Activated naive CD8-positive, alpha-beta T cell (primary cell): ENCODE data around the gene KCND2.
"Not testable (repeated sequence)": the region's sequence is repeated elsewhere in the genome, so short reads cannot be mapped to it uniquely, and the experiment has no call there.

Experiments used
- H3K27ac Mint-ChIP-seq: one replicate; pipeline ENCODE4 v1.8.0; 2021; ENCODE audit warnings: mixed read lengths
- H3K27me3 Mint-ChIP-seq: one replicate; pipeline ENCODE4 v1.8.0; 2021; ENCODE audit warnings: mixed read lengths
- H3K36me3 Mint-ChIP-seq: one replicate; pipeline ENCODE4 v1.8.0; 2021; ENCODE audit warnings: mixed read lengths
- H3K4me1 Mint-ChIP-seq: one replicate; pipeline ENCODE4 v1.8.0; 2021; ENCODE audit warnings: low read depth, mixed read lengths
- H3K4me3 Mint-ChIP-seq: one replicate; pipeline ENCODE4 v1.8.0; 2021; ENCODE audit warnings: mild to moderate bottlenecking, mixed read lengths
- H3K9me3 Mint-ChIP-seq: one replicate; pipeline ENCODE4 v1.8.0; 2021; ENCODE audit warnings: low read depth, mixed read lengths

Gene KCND2

GRCh38 chr7:120677535-120677934 is 404.6 kb downstream of the KCND2 start:
- no peaks in the 10 kb centered on the region for H3K4me1 Mint-ChIP-seq
- no peak overlapping the region for H3K4me3 Mint-ChIP-seq
- H3K27ac Mint-ChIP-seq: no peak overlapping the region
- no peaks in the 10 kb centered on the region for H3K27me3 Mint-ChIP-seq
- H3K36me3 Mint-ChIP-seq: no peaks in the 10 kb centered on the region
- no peaks in the 10 kb centered on the region for H3K9me3 Mint-ChIP-seq

DNA sequence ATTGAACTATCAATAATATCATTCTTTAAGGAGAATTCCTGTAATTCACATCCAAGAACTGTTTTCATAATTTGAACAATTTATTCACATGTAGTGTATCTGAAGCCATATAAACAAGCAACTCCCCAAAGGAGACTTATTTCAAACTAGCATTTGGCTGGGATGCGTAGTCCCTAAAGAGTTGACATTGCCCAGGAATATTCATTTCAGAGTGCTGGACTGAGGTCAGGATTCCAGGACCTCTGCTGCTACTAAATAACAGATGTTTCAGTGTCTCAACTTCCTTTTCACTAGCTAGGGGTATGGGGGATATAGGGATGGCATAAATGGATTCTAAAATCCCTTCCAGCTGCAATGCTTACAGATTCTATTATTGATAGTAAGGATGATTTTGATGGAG is 408.0 kb downstream of the KCND2 start:
- Mint-ChIP-seq H3K36me3 (no peaks in the 10 kb centered on the region), H3K27me3 (no peaks in the 10 kb centered on the region), H3K4me1 (no peaks in the 10 kb centered on the region), H3K4me3 (no peak overlapping the region), H3K27ac (no peak overlapping the region), H3K9me3 (no peaks in the 10 kb centered on the region)

- Mint-ChIP-seq H3K27me3 (no peaks in the 10 kb centered on the region), H3K9me3 (no peaks in the 10 kb centered on the region), H3K4me3 (no peak overlapping the region), H3K36me3 (no peaks in the 10 kb centered on the region), H3K4me1 (no peaks in the 10 kb centered on the region), H3K27ac (no peak overlapping the region)
These were observed 411.5 kb downstream of the KCND2 start for GRCh38 chr7:120684463-120684862.

GRCh38 chr7:120691915-120692314 is 418.9 kb downstream of the KCND2 start:
- H3K9me3 Mint-ChIP-seq: peaks cover 5% of the 10 kb centered on the region
- H3K36me3 Mint-ChIP-seq: no peaks in the 10 kb centered on the region
- H3K4me1 Mint-ChIP-seq: no peaks in the 10 kb centered on the region
- no peak overlapping the region for H3K27ac Mint-ChIP-seq
- no peak overlapping the region for H3K4me3 Mint-ChIP-seq
- no peaks in the 10 kb centered on the region for H3K27me3 Mint-ChIP-seq

DNA sequence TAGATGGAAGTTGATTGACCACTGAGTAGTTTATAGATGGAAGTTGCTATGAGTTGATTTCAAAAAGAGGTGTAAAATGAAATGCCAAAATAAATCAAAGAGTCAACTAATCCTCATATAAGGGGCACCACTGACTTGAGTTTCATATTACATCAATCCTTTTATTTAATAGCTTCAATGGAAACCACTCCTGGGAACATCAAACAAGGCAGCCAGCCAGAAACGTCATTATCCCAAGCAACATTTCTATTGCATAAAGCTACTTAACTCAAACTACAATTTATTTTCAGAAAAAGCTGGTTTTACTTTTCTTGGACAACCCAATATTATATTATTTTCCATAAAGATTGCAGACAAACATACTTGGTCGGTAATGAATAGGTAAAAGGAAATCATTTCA is 422.9 kb downstream of the KCND2 start:
- H3K36me3 Mint-ChIP-seq: no peaks in the 10 kb centered on the region
- H3K4me1 Mint-ChIP-seq: no peaks in the 10 kb centered on the region
- H3K9me3 Mint-ChIP-seq: peaks cover 9% of the 10 kb centered on the region
- H3K27me3 Mint-ChIP-seq: peaks cover 2% of the 10 kb centered on the region
- H3K27ac Mint-ChIP-seq: no peak overlapping the region
- no peak overlapping the region for H3K4me3 Mint-ChIP-seq

DNA sequence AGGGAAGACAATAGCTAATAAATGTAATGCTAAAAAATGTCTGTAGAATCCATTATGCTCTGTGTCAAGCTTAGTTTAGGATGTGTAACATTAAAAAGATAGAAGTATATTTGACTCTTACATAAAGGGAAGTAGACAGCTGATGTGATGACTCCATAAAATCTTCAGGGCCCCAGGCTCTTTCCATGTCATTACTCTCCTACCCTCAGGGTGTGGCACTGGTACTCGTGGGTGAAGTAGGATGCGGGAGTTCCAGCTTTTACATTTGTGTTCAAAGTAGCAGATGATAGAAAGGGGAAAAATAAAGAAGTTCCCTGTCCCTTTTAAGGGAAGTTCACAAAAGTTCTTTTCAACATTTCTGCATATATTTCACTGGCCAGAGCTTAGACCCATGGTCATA is 427.8 kb downstream of the KCND2 start:
- Mint-ChIP-seq H3K4me1 (no peaks in the 10 kb centered on the region), H3K27me3 (peaks cover 2% of the 10 kb centered on the region), H3K27ac (no peak overlapping the region), H3K4me3 (no peak overlapping the region), H3K9me3 (peaks cover 9% of the 10 kb centered on the region), H3K36me3 (no peaks in the 10 kb centered on the region)

DNA sequence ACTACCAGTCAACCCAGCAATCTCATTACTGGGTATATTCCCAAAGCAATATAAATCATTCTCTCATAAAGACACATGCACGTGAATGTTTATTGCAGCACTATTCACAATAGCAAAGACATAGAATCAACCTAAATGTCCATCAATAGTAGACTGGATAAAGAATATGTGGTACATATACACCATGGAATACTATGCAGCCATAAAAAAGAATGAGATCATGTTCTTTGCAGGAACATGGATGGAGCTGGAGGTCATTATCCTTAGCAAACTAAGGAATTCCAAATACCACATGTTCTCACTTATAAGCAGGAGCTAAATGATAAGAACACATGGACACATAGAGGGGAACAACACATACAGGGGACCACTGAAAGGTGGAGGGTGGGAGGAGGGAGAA is 429.4 kb downstream of the KCND2 start:
- H3K4me3 Mint-ChIP-seq, H3K27ac Mint-ChIP-seq, H3K4me1 Mint-ChIP-seq, H3K36me3 Mint-ChIP-seq, H3K9me3 Mint-ChIP-seq, H3K27me3 Mint-ChIP-seq: not testable (repeated sequence)

DNA sequence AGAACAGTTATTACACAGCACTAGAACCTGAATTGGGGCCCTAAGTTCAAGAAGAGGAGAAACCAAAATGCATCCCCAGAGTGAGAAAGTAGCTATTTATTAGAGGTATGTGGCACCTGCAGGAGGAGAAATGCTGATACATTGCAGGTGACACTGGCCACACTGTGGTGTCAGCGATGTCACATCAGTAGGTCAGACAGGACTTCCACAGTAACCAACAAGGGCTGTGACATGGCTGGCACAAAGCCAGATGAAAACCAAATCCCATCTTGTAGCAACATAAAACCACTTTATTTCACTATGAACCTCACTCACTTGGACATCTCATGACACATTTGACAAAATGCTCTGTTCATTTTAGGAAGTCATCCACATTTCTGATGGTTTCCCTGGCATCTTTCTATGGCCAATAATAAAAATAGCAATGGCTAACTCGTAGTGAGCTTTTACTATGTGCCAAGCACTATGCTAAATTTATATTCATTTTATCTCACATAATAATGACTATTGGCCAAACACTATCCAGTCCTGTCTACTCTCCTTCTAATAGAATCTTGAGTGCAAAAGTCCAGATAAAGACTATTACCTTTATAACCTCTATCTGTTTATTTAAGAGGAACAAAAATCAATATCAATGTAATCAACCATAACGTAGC is 430.7 kb downstream of the KCND2 start:
- H3K4me1 Mint-ChIP-seq: no peaks in the 10 kb centered on the region
- H3K27ac Mint-ChIP-seq: no peak overlapping the region
- H3K9me3 Mint-ChIP-seq: peaks cover 4% of the 10 kb centered on the region
- no peaks in the 10 kb centered on the region for H3K36me3 Mint-ChIP-seq
- H3K4me3 Mint-ChIP-seq: no peak overlapping the region
- H3K27me3 Mint-ChIP-seq: peaks cover 2% of the 10 kb centered on the region

- no peak overlapping the region for H3K27ac Mint-ChIP-seq
- H3K9me3 Mint-ChIP-seq: no peaks in the 10 kb centered on the region
- no peak overlapping the region for H3K4me3 Mint-ChIP-seq
- no peaks in the 10 kb centered on the region for H3K36me3 Mint-ChIP-seq
- H3K27me3 Mint-ChIP-seq: peaks cover 5% of the 10 kb centered on the region
- no peaks in the 10 kb centered on the region for H3K4me1 Mint-ChIP-seq
These were observed 436.4 kb downstream of the KCND2 start for GRCh38 chr7:120709252-120709971.

DNA sequence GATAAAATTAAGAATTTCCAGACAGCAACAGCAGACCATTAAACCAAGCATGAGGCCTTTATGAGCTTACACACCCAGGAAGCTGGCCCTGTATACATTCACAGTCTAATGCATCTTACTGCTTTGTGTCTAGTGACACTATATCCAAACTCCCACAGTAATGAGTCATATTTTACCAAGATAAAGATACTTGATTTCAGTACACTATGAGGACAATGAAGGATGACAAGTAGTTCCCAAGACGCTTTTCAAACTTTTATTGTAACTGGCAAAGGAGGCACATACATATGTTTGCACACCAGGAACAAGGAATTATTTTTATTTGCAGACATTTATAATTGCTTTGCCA is 437.0 kb downstream of the KCND2 start:
- H3K4me1 Mint-ChIP-seq: no peaks in the 10 kb centered on the region
- H3K36me3 Mint-ChIP-seq: no peaks in the 10 kb centered on the region
- no peak overlapping the region for H3K27ac Mint-ChIP-seq
- H3K4me3 Mint-ChIP-seq: no peak overlapping the region
- peaks cover 5% of the 10 kb centered on the region for H3K27me3 Mint-ChIP-seq
- no peaks in the 10 kb centered on the region for H3K9me3 Mint-ChIP-seq

GRCh38 chr7:120714945-120715344 is 442.0 kb downstream of the KCND2 start:
- Mint-ChIP-seq H3K27me3 (peaks cover 11% of the 10 kb centered on the region), H3K36me3 (no peaks in the 10 kb centered on the region), H3K9me3 (no peaks in the 10 kb centered on the region), H3K27ac (no peak overlapping the region), H3K4me3 (no peak overlapping the region), H3K4me1 (no peaks in the 10 kb centered on the region)

DNA sequence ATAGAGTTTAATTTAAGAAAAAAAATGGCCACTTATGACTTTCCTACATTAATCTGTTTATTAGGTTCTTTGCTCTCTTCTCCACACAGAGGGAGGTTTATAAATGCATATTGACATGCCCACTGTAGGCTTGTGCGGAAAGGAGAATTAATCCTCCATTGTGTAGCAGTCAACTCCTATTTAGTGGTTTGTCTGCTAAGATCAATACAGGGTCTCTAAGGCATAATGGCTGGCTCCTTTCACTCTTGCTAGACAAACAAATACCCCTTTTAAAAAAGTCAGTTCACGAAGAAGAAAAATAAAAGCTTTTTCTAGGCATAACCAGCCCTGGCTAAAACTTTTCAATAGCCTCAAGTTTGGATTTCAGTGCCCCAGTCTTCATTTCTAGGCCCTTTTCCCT is 443.3 kb downstream of the KCND2 start:
- Mint-ChIP-seq H3K9me3 (no peaks in the 10 kb centered on the region), H3K27me3 (peaks cover 11% of the 10 kb centered on the region), H3K36me3 (no peaks in the 10 kb centered on the region), H3K4me3 (no peak overlapping the region), H3K4me1 (no peaks in the 10 kb centered on the region), H3K27ac (no peak overlapping the region)

- Mint-ChIP-seq H3K36me3 (no peaks in the 10 kb centered on the region), H3K27me3 (peaks cover 11% of the 10 kb centered on the region), H3K4me1 (no peaks in the 10 kb centered on the region), H3K9me3 (no peaks in the 10 kb centered on the region), H3K27ac (no peak overlapping the region), H3K4me3 (no peak overlapping the region)
These were observed 444.2 kb downstream of the KCND2 start for GRCh38 chr7:120717166-120717565.

- no peaks in the 10 kb centered on the region for H3K9me3 Mint-ChIP-seq
- peaks cover 8% of the 10 kb centered on the region for H3K27me3 Mint-ChIP-seq
- no peak overlapping the region for H3K4me3 Mint-ChIP-seq
- no peak overlapping the region for H3K27ac Mint-ChIP-seq
- no peaks in the 10 kb centered on the region for H3K36me3 Mint-ChIP-seq
- H3K4me1 Mint-ChIP-seq: no peaks in the 10 kb centered on the region
These were observed 445.4 kb downstream of the KCND2 start for GRCh38 chr7:120718361-120718760.

DNA sequence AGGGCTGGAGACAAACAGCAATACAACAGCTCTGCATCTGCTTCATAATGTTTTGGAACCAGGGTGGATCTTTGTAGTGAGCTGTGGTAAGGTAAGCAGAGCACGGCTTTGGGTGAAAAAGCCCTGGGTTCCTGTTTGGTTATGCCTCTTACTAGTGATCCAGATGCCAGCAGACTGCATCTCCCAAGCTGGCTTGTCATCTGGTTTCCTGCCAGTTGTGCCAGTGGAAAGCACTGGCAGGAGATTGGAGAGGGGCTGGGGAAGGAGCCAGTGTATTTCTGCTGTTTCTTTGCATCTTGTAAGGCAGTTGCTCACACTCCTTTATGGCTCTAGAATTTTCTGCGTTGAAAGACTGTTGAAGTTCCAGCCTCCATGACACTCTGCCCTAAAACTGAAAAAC is 447.3 kb downstream of the KCND2 start:
- H3K27ac Mint-ChIP-seq: no peak overlapping the region
- H3K27me3 Mint-ChIP-seq: peaks cover 6% of the 10 kb centered on the region
- no peaks in the 10 kb centered on the region for H3K4me1 Mint-ChIP-seq

More for the DNA sequence above, 447.3 kb downstream of the KCND2 start:
- Mint-ChIP-seq H3K36me3 (no peaks in the 10 kb centered on the region), H3K9me3 (no peaks in the 10 kb centered on the region), H3K4me3 (no peak overlapping the region)
